Fibroblast of skin of right biceps (primary cell): ENCODE results near the gene ITGB8.
"Not testable (repeated sequence)": the region's sequence is repeated elsewhere in the genome, so short reads cannot be mapped to it uniquely, and the experiment has no call there.

Experiments used
- DNase-seq: peaks from one replicate; pipeline ENCODE4 v3.0.0-alpha.2; 2013

ITGB8 gene

GRCh38 chr7:20385126-20385525 lies 54.4 kb downstream of the ITGB8 start:
- peak; percentile 93 for DNase-seq

- DNase-seq: no peak
Observed at GRCh38 chr7:20388084-20388483, 57.4 kb downstream of the ITGB8 start.

- DNase-seq: not testable (repeated sequence)
Observed at GRCh38 chr7:20389192-20389591, 58.5 kb downstream of the ITGB8 start.

GRCh38 chr7:20393021-20393610 lies 62.4 kb downstream of the ITGB8 start:
- no peak for DNase-seq

- DNase-seq: peak; percentile 15
Observed at GRCh38 chr7:20393616-20394015, 62.9 kb downstream of the ITGB8 start.

- DNase-seq: no peak
Observed at GRCh38 chr7:20394284-20394683, 63.6 kb downstream of the ITGB8 start.

- DNase-seq: peak; percentile 78
Observed at GRCh38 chr7:20395104-20395503, 64.4 kb downstream of the ITGB8 start.

- no peak for DNase-seq
Observed at GRCh38 chr7:20395511-20395910, 64.8 kb downstream of the ITGB8 start.

- no peak for DNase-seq
Observed at GRCh38 chr7:20399521-20399920, 68.8 kb downstream of the ITGB8 start.

- peak; percentile 36 for DNase-seq
Observed at GRCh38 chr7:20401861-20402746, 71.4 kb downstream of the ITGB8 start.

- no peak for DNase-seq
Observed at GRCh38 chr7:20402747-20403230, 72.1 kb downstream of the ITGB8 start.

GRCh38 chr7:20403331-20403730 lies 72.6 kb downstream of the ITGB8 start:
- DNase-seq: peak; percentile 33

- DNase-seq: no peak
Observed at GRCh38 chr7:20404320-20404719, 73.6 kb downstream of the ITGB8 start.

- peak; percentile 42 for DNase-seq
Observed at GRCh38 chr7:20407585-20408466, 77.1 kb downstream of the ITGB8 start.

GRCh38 chr7:20408467-20408826 lies 77.7 kb downstream of the ITGB8 start:
- no peak for DNase-seq

- no peak for DNase-seq
Observed at GRCh38 chr7:20409961-20410360, 79.3 kb downstream of the ITGB8 start.

GRCh38 chr7:20411372-20411771 lies 80.7 kb downstream of the ITGB8 start:
- no peak for DNase-seq

GRCh38 chr7:20412032-20412431 lies 81.3 kb downstream of the ITGB8 start:
- DNase-seq: no peak

- DNase-seq: no peak
Observed at GRCh38 chr7:20417260-20417659, 86.6 kb downstream of the ITGB8 start.

GRCh38 chr7:20417675-20418382 lies 87.1 kb downstream of the ITGB8 start:
- DNase-seq: no peak

- no peak for DNase-seq
Observed at GRCh38 chr7:20424500-20424899, 93.8 kb downstream of the ITGB8 start.

- no peak for DNase-seq
Observed at GRCh38 chr7:20430664-20431063, 100.0 kb downstream of the ITGB8 start.

GRCh38 chr7:20431146-20431545 lies 100.4 kb downstream of the ITGB8 start:
- DNase-seq: no peak
